HCT116 (cell line): Measurements from ENCODE around the gene GPR61. TPM values are rescaled to one million over a fixed set of nuclear protein-coding genes. Genes with fewer than 3 reads are reported as not detected.

Experiments
- ATAC-seq: fragments of 200-7000 bp; cut with Tn5 transposase; 2 replicates; pipeline ENCODE4 v1.9.1; 2020; ENCODE audit warnings: mild to moderate bottlenecking, moderate library complexity
- BruUV-seq: library from RNA; stranded (reverse); fragments of 400-500 nt; replicated peaks from 2 replicates; lab custom pipeline; 2021; lab: Mats Ljungman, UMichigan
- CTCF ChIA-PET: fragments of 300-600 bp; sonication (Branson Sonifier 250); formaldehyde crosslinking; loops from one replicate; lab custom pipeline; 2021; ENCODE audit warnings: antibody characterized with exemption; lab: Charles Lee
- POLR2A ChIA-PET: fragments of 300-600, 350-600 bp; sonication (Branson Sonifier 250); formaldehyde crosslinking; loops from one replicate; lab custom pipeline; 2021; ENCODE audit warnings: antibody characterized with exemption; lab: Charles Lee
- RAD21 ChIA-PET, 2 experiments: fragments of 300-600 bp; sonication (Branson Sonifier 250); formaldehyde crosslinking; loops; one replicate each; lab custom pipeline; 2023; ENCODE audit warnings: low total read pairs in 2 of 2; ENCODE audit not compliant: uncharacterized antibody in 2 of 2, unreplicated experiment in 2 of 2, low non-redundant PET in 1 of 2; lab: Charles Lee
- DNase-seq: peaks from one replicate; pipeline ENCODE4 v3.0.0-alpha.2; 2010; ENCODE audit warnings: low read depth, low spot score
- H2AFZ ChIP-seq: fragments of 200-600 bp; shearing (Covaris generic), sonication (generic); 2 replicates; pipeline ENCODE4 v1.6.1; 2017; ENCODE audit warnings: low read depth, mixed run types, mixed read lengths, antibody characterized with exemption, low read length; ENCODE audit not compliant: poor library complexity, severe bottlenecking
- H3K27ac ChIP-seq: 2 replicates; pipeline ENCODE4 v1.5.1; 2012; ENCODE audit warnings: low read depth, low read length
- H3K27me3 ChIP-seq: fragments of 200-600 bp; sonication (generic); 2 replicates; pipeline ENCODE4 v1.6.1; 2016; ENCODE audit warnings: mixed run types, low read length, mixed read lengths; ENCODE audit not compliant: insufficient read depth
- H3K36me3 ChIP-seq, 2 experiments: fragments of 200-500 bp in 1 of 2; fragments of 200-600 bp in 1 of 2; sonication (Bioruptor generic) in 1 of 2; sonication (generic) in 1 of 2; 2 replicates each; pipeline versions ENCODE4 v1.5.1 to v1.6.1; 2014 to 2016; ENCODE audit warnings: low read length in 2 of 2, inconsistent platforms in 1 of 2, mixed read lengths in 1 of 2, mixed run types in 1 of 2; ENCODE audit not compliant: insufficient read depth in 2 of 2, control insufficient read depth in 1 of 2
- H3K4me1 ChIP-seq, 2 experiments: fragments of 200-600 bp in 1 of 2; sonication (generic) in 1 of 2; 2 replicates each; pipeline versions ENCODE4 v1.5.1 to v1.6.1; 2012 to 2017; ENCODE audit warnings: low read length in 2 of 2, inconsistent platforms in 1 of 2, mild to moderate bottlenecking in 1 of 2, mixed read lengths in 1 of 2, mixed run types in 1 of 2, moderate library complexity in 1 of 2; ENCODE audit not compliant: insufficient read depth in 2 of 2, control insufficient read depth in 1 of 2
- H3K4me2 ChIP-seq: fragments of 200-600 bp; sonication (generic); 2 replicates; pipeline ENCODE4 v1.6.1; 2017; ENCODE audit warnings: mixed run types, low read length, mixed read lengths
- H3K4me3 ChIP-seq, 2 experiments: fragments of 200-600 bp in 1 of 2; sonication (generic) in 1 of 2; replicated peaks in 1 of 2; 2 replicates each; pipeline ENCODE4 v1.5.1; 2011 to 2016; ENCODE audit warnings: low read length in 2 of 2, control low read depth in 1 of 2, low read depth in 1 of 2, mild to moderate bottlenecking in 1 of 2, mixed read lengths in 1 of 2, mixed run types in 1 of 2
- H3K79me2 ChIP-seq: fragments of 200-600 bp; sonication (generic); 2 replicates; pipeline ENCODE4 v1.6.1; 2017; ENCODE audit warnings: mild to moderate bottlenecking, mixed run types, low read length, moderate library complexity, mixed read lengths; ENCODE audit not compliant: insufficient read depth
- H3K9ac ChIP-seq: fragments of 200-600 bp; sonication (generic); 2 replicates; pipeline ENCODE4 v1.6.1; 2016; ENCODE audit warnings: low read length, mixed read lengths
- H3K9me2 ChIP-seq: fragments of 200-600 bp; sonication (generic), shearing (Covaris generic); 2 replicates; pipeline ENCODE4 v1.6.1; 2017; ENCODE audit warnings: mixed run types, mild to moderate bottlenecking, moderate library complexity; ENCODE audit not compliant: insufficient read depth
- H3K9me3 ChIP-seq, 2 experiments: fragments of 200-500 bp in 1 of 2; fragments of 200-600 bp in 1 of 2; sonication (Bioruptor generic) in 1 of 2; sonication (generic) in 1 of 2; 2 replicates each; pipeline ENCODE4 v1.6.1; 2014 to 2017; ENCODE audit warnings: low read length in 2 of 2, mixed read lengths in 2 of 2, inconsistent platforms in 1 of 2, low read depth in 1 of 2, mild to moderate bottlenecking in 1 of 2, mixed run types in 1 of 2, moderate library complexity in 1 of 2; ENCODE audit not compliant: control insufficient read depth in 1 of 2, insufficient read depth in 1 of 2
- H4K20me1 ChIP-seq: fragments of 200-600 bp; sonication (generic), shearing (Covaris generic); 2 replicates; pipeline ENCODE4 v1.6.1; 2017; ENCODE audit warnings: mixed run types, mild to moderate bottlenecking, moderate library complexity; ENCODE audit not compliant: insufficient read depth
- CEBPB ChIP-seq: IDR thresholded peaks from 2 replicates; pipeline ENCODE4 v1.6.1; 2012; ENCODE audit warnings: low read depth
- EGR1 ChIP-seq: IDR thresholded peaks from 2 replicates; pipeline ENCODE4 v1.6.1; 2012; ENCODE audit warnings: low read depth
- ELF1 ChIP-seq: IDR thresholded peaks from 2 replicates; pipeline ENCODE4 v1.6.1; 2012; ENCODE audit warnings: low read depth, borderline replicate concordance
- EZH2 ChIP-seq: fragments of 200-600 bp; sonication (generic); IDR thresholded peaks from 2 replicates; pipeline ENCODE4 v1.6.1; 2017; ENCODE audit warnings: antibody characterized with exemption, mixed run types
- EZH2phosphoT487 ChIP-seq: fragments of 200-600 bp; IDR thresholded peaks from 2 replicates; pipeline ENCODE4 v1.6.1; 2018; ENCODE audit warnings: antibody characterized with exemption, borderline replicate concordance
- FOSL1 ChIP-seq: IDR thresholded peaks from 2 replicates; pipeline ENCODE4 v1.6.1; 2012; ENCODE audit warnings: low read depth
- JUND ChIP-seq: IDR thresholded peaks from 2 replicates; pipeline ENCODE4 v1.6.1; 2012
- POLR2A ChIP-seq: IDR thresholded peaks from 2 replicates; pipeline ENCODE4 v1.7.0; 2011; ENCODE audit warnings: borderline replicate concordance; ENCODE audit not compliant: insufficient read depth, insufficient read length; ENCODE audit errors: extremely low read depth
- POLR2AphosphoS5 ChIP-seq: IDR thresholded peaks from 2 replicates; pipeline ENCODE4 v1.6.1; 2011; ENCODE audit warnings: mild to moderate bottlenecking, low read depth, low read length, moderate library complexity
- RAD21 ChIP-seq: IDR thresholded peaks from 2 replicates; pipeline ENCODE4 v1.6.1; 2012; ENCODE audit warnings: low read depth, mild to moderate bottlenecking
- SIN3A ChIP-seq: IDR thresholded peaks from 2 replicates; pipeline ENCODE4 v1.6.1; 2012; ENCODE audit warnings: low read depth
- SP1 ChIP-seq: IDR thresholded peaks from 2 replicates; pipeline ENCODE4 v1.6.1; 2012; ENCODE audit warnings: low read depth
- SRF ChIP-seq: IDR thresholded peaks from 2 replicates; pipeline ENCODE4 v1.6.1; 2012; ENCODE audit warnings: low read depth
- TCF7L2 ChIP-seq: IDR thresholded peaks from 2 replicates; pipeline ENCODE4 v1.7.0; 2011; ENCODE audit warnings: borderline replicate concordance, inconsistent platforms; ENCODE audit not compliant: insufficient read depth, insufficient read length; ENCODE audit errors: extremely low read depth
- YY1 ChIP-seq: IDR thresholded peaks from 2 replicates; pipeline ENCODE4 v1.6.1; 2011; ENCODE audit warnings: low read length, low read depth, moderate library complexity, mild to moderate bottlenecking; ENCODE audit not compliant: insufficient replicate concordance; ENCODE audit errors: extremely low read depth
- ZFX ChIP-seq: fragments of 450-650 bp; IDR thresholded peaks from 2 replicates; pipeline ENCODE4 v1.6.1; 2017
- ZNF274 ChIP-seq: fragments of 200-500 bp; sonication (Bioruptor generic); IDR thresholded peaks from 2 replicates; pipeline ENCODE4 v1.6.1; 2014; ENCODE audit warnings: mild to moderate bottlenecking, low read depth, low read length, inconsistent platforms
- intact Hi-C: fragments of 100-400 bp; cut with micrococcal nuclease; formaldehyde crosslinking; loops from 2 replicates; pipeline ENCODE4 v1.10.0; 2022
- total RNA-seq: library from RNA; stranded (reverse); gene quantifications from one replicate; pipeline ENCODE4 v1.2.1, GENCODE V29; 2021; ENCODE audit not compliant: unreplicated experiment
- TF ChIP-seq, protein P1 (sequence below): IDR thresholded peaks from 2 replicates; pipeline ENCODE4 v1.6.1; 2011; ENCODE audit warnings: mild to moderate bottlenecking, low read length, moderate library complexity; ENCODE audit not compliant: insufficient replicate concordance; ENCODE audit errors: extremely low read depth
- TF ChIP-seq, protein P2 (sequence below): IDR thresholded peaks from 2 replicates; pipeline ENCODE4 v1.6.1; 2012
- TF ChIP-seq, protein P3 (sequence below), 3 experiments: fragments of 200-600 bp in 1 of 3; sonication (generic) in 1 of 3; IDR thresholded peaks in 2 of 3; conservative IDR thresholded peaks in 1 of 3; 2 replicates each; pipeline ENCODE4 v1.5.1; 2012 to 2017; ENCODE audit warnings: low read depth in 2 of 3, low read length in 2 of 3, antibody characterized with exemption in 1 of 3, borderline replicate concordance in 1 of 3, control low read depth in 1 of 3, mild to moderate bottlenecking in 1 of 3, mixed read lengths in 1 of 3, mixed run types in 1 of 3, moderate library complexity in 1 of 3; ENCODE audit not compliant: insufficient read depth in 1 of 3

The GPR61 gene
- total RNA-seq, 1 experiment from 2014 or later = not detected

DNA sequence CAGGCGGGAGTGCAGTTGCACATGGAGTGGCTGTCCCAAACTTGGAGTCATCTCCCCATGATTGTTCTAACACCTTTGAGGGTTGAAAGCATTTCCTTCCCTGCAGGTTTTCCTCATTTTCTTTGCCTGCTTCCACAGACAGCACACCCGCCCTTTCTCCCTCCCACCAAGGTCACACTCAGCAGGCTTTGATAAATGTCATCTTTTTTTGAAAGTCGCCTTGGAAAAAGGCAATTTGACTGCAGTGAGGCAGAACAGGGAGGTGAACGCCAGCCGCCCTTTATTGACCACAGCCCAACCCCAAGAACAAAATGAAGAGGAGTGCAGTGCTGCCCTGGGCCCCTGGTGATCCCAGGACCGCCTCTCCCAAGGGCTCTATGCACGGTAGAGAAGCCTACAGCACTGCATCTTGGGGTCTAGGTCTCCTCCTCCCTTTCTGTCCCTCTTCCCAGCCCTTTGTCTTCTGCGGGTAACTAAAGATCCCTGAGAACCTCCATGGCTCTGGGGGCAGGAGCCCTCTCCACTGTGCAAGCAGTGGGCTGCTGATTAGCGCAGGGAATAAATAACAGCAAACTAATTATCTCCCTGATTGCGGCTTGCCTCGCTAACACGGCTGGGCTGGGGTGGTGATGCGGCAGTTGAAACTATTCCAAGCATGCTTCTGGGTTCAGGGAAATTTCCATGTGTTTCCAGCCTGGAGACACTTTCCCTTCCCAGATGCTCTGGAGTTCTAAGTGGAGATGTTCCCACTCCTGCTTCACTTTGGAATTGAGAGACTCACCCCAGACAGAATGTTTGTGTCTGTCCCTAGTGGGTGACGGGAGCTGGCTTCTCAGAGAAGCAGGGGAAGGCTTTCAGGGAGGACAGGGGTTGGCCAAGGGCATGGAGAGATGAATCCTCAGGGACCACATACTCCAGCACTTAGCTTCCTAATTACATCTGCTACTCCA lies 18.4 kb upstream of the GPR61 start:
- no peaks in the 10 kb centered on the region for H3K36me3 ChIP-seq
- intact Hi-C loops = no loop called here
- H3K27me3 ChIP-seq = no peaks in the 10 kb centered on the region; the same call in 1 of the 2 replicates
- BruUV-seq = no TSS peak
- ChIA-PET RAD21 (no interaction called here), POLR2A (no interaction called here), CTCF (no interaction called here)
- no peak overlapping the region for H3K4me3 ChIP-seq
- no peaks in the 10 kb centered on the region for H3K9me3 ChIP-seq
- TF ChIP-seq, protein P1, sequence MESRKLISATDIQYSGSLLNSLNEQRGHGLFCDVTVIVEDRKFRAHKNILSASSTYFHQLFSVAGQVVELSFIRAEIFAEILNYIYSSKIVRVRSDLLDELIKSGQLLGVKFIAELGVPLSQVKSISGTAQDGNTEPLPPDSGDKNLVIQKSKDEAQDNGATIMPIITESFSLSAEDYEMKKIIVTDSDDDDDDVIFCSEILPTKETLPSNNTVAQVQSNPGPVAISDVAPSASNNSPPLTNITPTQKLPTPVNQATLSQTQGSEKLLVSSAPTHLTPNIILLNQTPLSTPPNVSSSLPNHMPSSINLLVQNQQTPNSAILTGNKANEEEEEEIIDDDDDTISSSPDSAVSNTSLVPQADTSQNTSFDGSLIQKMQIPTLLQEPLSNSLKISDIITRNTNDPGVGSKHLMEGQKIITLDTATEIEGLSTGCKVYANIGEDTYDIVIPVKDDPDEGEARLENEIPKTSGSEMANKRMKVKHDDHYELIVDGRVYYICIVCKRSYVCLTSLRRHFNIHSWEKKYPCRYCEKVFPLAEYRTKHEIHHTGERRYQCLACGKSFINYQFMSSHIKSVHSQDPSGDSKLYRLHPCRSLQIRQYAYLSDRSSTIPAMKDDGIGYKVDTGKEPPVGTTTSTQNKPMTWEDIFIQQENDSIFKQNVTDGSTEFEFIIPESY = no peak
- no peak for TF ChIP-seq EZH2phosphoT487
- TF ChIP-seq, protein P2, sequence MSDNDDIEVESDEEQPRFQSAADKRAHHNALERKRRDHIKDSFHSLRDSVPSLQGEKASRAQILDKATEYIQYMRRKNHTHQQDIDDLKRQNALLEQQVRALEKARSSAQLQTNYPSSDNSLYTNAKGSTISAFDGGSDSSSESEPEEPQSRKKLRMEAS = no peak
- TF ChIP-seq EGR1 = no peak
- no peak for TF ChIP-seq ELF1
- TF ChIP-seq CEBPB = no peak
- no peak for TF ChIP-seq ZFX
- TF ChIP-seq RAD21 = no peak
- TF ChIP-seq SP1 = no peak
- TF ChIP-seq, protein P3, sequence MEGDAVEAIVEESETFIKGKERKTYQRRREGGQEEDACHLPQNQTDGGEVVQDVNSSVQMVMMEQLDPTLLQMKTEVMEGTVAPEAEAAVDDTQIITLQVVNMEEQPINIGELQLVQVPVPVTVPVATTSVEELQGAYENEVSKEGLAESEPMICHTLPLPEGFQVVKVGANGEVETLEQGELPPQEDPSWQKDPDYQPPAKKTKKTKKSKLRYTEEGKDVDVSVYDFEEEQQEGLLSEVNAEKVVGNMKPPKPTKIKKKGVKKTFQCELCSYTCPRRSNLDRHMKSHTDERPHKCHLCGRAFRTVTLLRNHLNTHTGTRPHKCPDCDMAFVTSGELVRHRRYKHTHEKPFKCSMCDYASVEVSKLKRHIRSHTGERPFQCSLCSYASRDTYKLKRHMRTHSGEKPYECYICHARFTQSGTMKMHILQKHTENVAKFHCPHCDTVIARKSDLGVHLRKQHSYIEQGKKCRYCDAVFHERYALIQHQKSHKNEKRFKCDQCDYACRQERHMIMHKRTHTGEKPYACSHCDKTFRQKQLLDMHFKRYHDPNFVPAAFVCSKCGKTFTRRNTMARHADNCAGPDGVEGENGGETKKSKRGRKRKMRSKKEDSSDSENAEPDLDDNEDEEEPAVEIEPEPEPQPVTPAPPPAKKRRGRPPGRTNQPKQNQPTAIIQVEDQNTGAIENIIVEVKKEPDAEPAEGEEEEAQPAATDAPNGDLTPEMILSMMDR (IDR thresholded peaks at IDR 0.05 in 2 of 3, conservative IDR thresholded peaks at IDR 0.05 in 1 of 3; ENCODE audit: borderline replicate concordance in 1 of 3, insufficient read depth in 1 of 3, low read depth in 2 of 3, low read length in 2 of 3) = no peak
- no peak for TF ChIP-seq ZNF274
- no peak for TF ChIP-seq YY1
- TF ChIP-seq JUND = no peak
- no peak for TF ChIP-seq TCF7L2
- no peak for TF ChIP-seq SIN3A
- no peak for TF ChIP-seq SRF
- no peak for TF ChIP-seq FOSL1
- no peak for TF ChIP-seq EZH2
- TF ChIP-seq POLR2A = no peak
- no peak for TF ChIP-seq POLR2AphosphoS5
- no peak overlapping the region for H3K4me2 ChIP-seq
- no peak overlapping the region for H2AFZ ChIP-seq
- no peak overlapping the region for H3K9ac ChIP-seq
- no peaks in the 10 kb centered on the region for H3K4me1 ChIP-seq
- H3K79me2 ChIP-seq = no peaks in the 10 kb centered on the region
- no peak for DNase-seq
- no peaks in the 10 kb centered on the region for H3K9me2 ChIP-seq
- no peak for ATAC-seq
- no peak overlapping the region for H3K27ac ChIP-seq
- H4K20me1 ChIP-seq = no peaks in the 10 kb centered on the region
